Keratinocyte (primary cell): ENCODE data around the gene CDC42. TPM values are rescaled to one million over a fixed set of nuclear protein-coding genes. Genes with fewer than 3 reads are reported as not detected.
"Not testable (repeated sequence)": the region's sequence is repeated elsewhere in the genome, so short reads cannot be mapped to it uniquely, and the experiment has no call there.

Experiments
- DNase-seq: peaks from one replicate; pipeline ENCODE4 v3.0.0-alpha.2; 2011; ENCODE audit warnings: low read depth, missing footprints, low spot score
- FAIRE-seq: peaks from 2 replicates; lab custom pipeline; 2011; peaks lifted over from hg19 to GRCh38; lab: Jason Lieb, UNC
- H2AFZ ChIP-seq: 2 replicates; pipeline ENCODE4 v1.6.0; 2012; ENCODE audit warnings: low read length, control low read depth, inconsistent platforms; ENCODE audit not compliant: control insufficient read depth
- H3K27ac ChIP-seq: 2 replicates; pipeline ENCODE4 v1.5.1; 2011; ENCODE audit warnings: low read length; ENCODE audit not compliant: control insufficient read depth, insufficient read depth
- H3K27me3 ChIP-seq: 3 replicates; pipeline ENCODE4 v1.6.0; 2011; ENCODE audit warnings: low read length; ENCODE audit not compliant: control insufficient read depth, insufficient read depth; ENCODE audit errors: extremely low read depth
- H3K36me3 ChIP-seq, 2 experiments: 2 replicates in 1 of 2; 3 replicates in 1 of 2; pipeline ENCODE4 v1.5.1; 2011; ENCODE audit warnings: low read length in 2 of 2, mild to moderate bottlenecking in 1 of 2; ENCODE audit not compliant: control insufficient read depth in 2 of 2, insufficient read depth in 2 of 2; ENCODE audit errors: extremely low read depth in 1 of 2
- H3K4me1 ChIP-seq: 3 replicates; pipeline ENCODE4 v1.5.1; 2011; ENCODE audit warnings: low read length; ENCODE audit not compliant: control insufficient read depth, insufficient read depth; ENCODE audit errors: extremely low read depth
- H3K4me2 ChIP-seq: 3 replicates; pipeline ENCODE4 v1.6.0; 2011; ENCODE audit warnings: low read depth, low read length; ENCODE audit not compliant: control insufficient read depth, insufficient read depth; ENCODE audit errors: extremely low read depth
- H3K4me3 ChIP-seq, 3 experiments: fragments of 200-600 bp in 1 of 3; sonication (generic) in 1 of 3; 2 replicates in 2 of 3; 3 replicates in 1 of 3; pipeline ENCODE4 v1.5.1; 2011 to 2016; ENCODE audit warnings: low read length in 3 of 3, mild to moderate bottlenecking in 3 of 3, control low read depth in 2 of 3, inconsistent platforms in 1 of 3, low read depth in 1 of 3, mixed read lengths in 1 of 3, mixed run types in 1 of 3, moderate library complexity in 1 of 3; ENCODE audit not compliant: control insufficient read depth in 2 of 3, insufficient read depth in 2 of 3; ENCODE audit errors: extremely low read depth in 1 of 3
- H3K79me2 ChIP-seq: 2 replicates; pipeline ENCODE4 v1.6.0; 2012; ENCODE audit warnings: low read length; ENCODE audit not compliant: control insufficient read depth, insufficient read depth
- H3K9ac ChIP-seq: 3 replicates; pipeline ENCODE4 v1.6.0; 2011; ENCODE audit warnings: low read length; ENCODE audit not compliant: control insufficient read depth, insufficient read depth; ENCODE audit errors: extremely low read depth
- H3K9me1 ChIP-seq: 3 replicates; pipeline ENCODE4 v1.6.0; 2011; ENCODE audit warnings: low read length; ENCODE audit not compliant: control insufficient read depth, insufficient read depth; ENCODE audit errors: extremely low read depth
- H3K9me3 ChIP-seq: 2 replicates; pipeline ENCODE4 v1.5.1; 2012; ENCODE audit warnings: low read depth, low read length; ENCODE audit not compliant: control insufficient read depth
- H4K20me1 ChIP-seq: 3 replicates; pipeline ENCODE4 v1.6.0; 2011; ENCODE audit warnings: low read length; ENCODE audit not compliant: control insufficient read depth, insufficient read depth; ENCODE audit errors: extremely low read depth
- EZH2 ChIP-seq: IDR thresholded peaks from one replicate; pipeline ENCODE4 v1.6.1; 2012; ENCODE audit warnings: inconsistent platforms, mild to moderate bottlenecking, low read length, moderate library complexity
- dilution Hi-C: fragments of 300-500 bp; cut with MboI; formaldehyde crosslinking; loops from one replicate; pipeline ENCODE4 v1.7.0; 2020; ENCODE audit warnings: low sequenced_read_pairs; ENCODE audit not compliant: extremely low pct_ligation_motif_present
- polyA plus RNA-seq, 5 experiments: library from polyadenylated mRNA; depleted of rRNA in 3 of 5; stranded (reverse) in 3 of 5; stranded (forward) in 1 of 5; unstranded in 1 of 5; fragments of >200 nt; gene quantifications; 1 replicate in 1 of 5; 2 replicates in 3 of 5; 3 replicates in 1 of 5; pipeline versions ENCODE4 v1.2.1 to v1.2.3, GENCODE V29; 2011 to 2012; ENCODE audit warnings: missing spikeins in 2 of 5, low read depth in 1 of 5, low replicate concordance in 1 of 5
- TF ChIP-seq, protein P1 (sequence below), 3 experiments: IDR thresholded peaks in 1 of 3; conservative IDR thresholded peaks in 1 of 3; optimal IDR thresholded peaks in 1 of 3; 2 replicates in 2 of 3; 3 replicates in 1 of 3; pipeline versions ENCODE3 to v1.5.1; 2011; ENCODE audit warnings: low read length in 3 of 3, mild to moderate bottlenecking in 3 of 3, moderate library complexity in 2 of 3, control low read depth in 1 of 3, inconsistent platforms in 1 of 3; ENCODE audit not compliant: insufficient read depth in 2 of 3; ENCODE audit errors: extremely low read depth in 1 of 3

Gene CDC42
- polyA plus RNA-seq, 1 donor (not counting 4 experiments of a cell fraction or from before 2014, with no cell fraction given), result 499 TPM

DNA sequence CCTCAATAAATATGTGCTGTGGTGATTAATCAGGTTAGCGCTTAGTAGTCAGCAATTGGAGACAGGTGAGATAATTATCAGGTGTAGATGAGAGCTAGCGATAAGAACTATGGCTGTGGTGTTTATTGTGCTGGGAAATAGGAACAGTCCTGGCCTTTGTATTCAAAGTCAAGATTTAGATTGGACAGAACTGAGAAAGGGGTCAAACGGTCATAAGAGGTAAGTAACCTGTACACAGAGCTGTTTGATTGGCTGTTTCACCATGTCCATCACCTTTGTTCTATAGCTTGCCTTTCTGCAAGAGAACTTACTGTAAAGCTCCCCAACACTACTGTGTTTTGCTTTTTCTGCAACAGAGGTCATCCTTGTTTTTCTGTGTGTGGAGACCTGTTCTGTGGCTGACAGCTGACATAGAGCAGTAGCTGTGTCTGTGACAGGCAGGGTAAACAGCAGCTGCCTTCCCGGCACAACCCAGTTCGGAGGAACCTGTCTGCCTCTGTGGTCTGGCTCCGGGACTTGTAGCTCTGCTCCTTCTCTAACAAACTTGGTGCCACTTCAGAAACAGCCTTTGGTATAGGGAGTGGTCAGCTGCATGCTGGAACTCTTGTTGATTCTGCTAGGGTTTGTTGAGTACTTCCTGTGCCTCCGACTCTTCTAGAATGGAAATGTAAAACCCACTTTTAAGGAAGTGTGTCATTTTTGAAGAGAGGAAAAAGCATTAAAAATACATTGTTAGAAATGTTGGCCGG lies 21.1 kb upstream of the CDC42 start:
- H3K27me3 ChIP-seq, result no peaks in the 10 kb centered on the region
- no peak overlapping the region for H3K9ac ChIP-seq
- H2AFZ ChIP-seq, result no peak overlapping the region
- FAIRE-seq (no peak), DNase-seq (no peak)
- no peak overlapping the region for H3K4me2 ChIP-seq
- dilution Hi-C loops, result no loop called here
- no peaks in the 10 kb centered on the region for H4K20me1 ChIP-seq
- H3K9me3 ChIP-seq, result no peaks in the 10 kb centered on the region
- H3K4me1 ChIP-seq, result peaks cover 2% of the 10 kb centered on the region
- no peak overlapping the region for H3K4me3 ChIP-seq
- TF ChIP-seq, protein P1, sequence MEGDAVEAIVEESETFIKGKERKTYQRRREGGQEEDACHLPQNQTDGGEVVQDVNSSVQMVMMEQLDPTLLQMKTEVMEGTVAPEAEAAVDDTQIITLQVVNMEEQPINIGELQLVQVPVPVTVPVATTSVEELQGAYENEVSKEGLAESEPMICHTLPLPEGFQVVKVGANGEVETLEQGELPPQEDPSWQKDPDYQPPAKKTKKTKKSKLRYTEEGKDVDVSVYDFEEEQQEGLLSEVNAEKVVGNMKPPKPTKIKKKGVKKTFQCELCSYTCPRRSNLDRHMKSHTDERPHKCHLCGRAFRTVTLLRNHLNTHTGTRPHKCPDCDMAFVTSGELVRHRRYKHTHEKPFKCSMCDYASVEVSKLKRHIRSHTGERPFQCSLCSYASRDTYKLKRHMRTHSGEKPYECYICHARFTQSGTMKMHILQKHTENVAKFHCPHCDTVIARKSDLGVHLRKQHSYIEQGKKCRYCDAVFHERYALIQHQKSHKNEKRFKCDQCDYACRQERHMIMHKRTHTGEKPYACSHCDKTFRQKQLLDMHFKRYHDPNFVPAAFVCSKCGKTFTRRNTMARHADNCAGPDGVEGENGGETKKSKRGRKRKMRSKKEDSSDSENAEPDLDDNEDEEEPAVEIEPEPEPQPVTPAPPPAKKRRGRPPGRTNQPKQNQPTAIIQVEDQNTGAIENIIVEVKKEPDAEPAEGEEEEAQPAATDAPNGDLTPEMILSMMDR (optimal IDR thresholded peaks at IDR 0.05 in 1 of 3, IDR thresholded peaks at IDR 0.05 in 1 of 3, conservative IDR thresholded peaks at IDR 0.05 in 1 of 3; ENCODE audit: extremely low read depth in 1 of 3, insufficient read depth in 2 of 3, low read length in 3 of 3), result no peak
- TF ChIP-seq EZH2, result no peak
- no peaks in the 10 kb centered on the region for H3K36me3 ChIP-seq
- no peak overlapping the region for H3K27ac ChIP-seq
- H3K9me1 ChIP-seq, result no peaks in the 10 kb centered on the region
- H3K79me2 ChIP-seq, result peaks cover under 1% of the 10 kb centered on the region

DNA sequence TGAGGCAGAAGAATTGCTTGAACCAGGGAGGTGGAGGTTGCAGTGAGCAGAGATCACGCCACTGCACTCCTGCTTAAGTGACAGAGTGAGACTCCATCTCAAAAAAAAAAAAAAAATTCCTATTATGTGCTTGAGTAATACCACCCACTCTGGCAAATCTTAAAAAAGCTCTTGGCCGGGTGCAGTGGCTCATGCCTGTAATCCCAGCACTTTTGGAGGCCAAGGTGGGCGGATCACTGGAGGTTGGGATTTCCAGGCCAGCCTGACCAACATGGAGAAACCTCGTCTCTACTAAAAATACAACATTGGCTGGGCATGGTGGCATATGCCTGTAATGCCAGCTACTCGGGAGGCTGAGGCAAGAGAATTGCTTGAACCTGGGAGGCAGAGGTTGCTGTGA lies 17.7 kb upstream of the CDC42 start:
- H3K79me2 ChIP-seq, H3K4me2 ChIP-seq, DNase-seq, H3K4me1 ChIP-seq, H3K27me3 ChIP-seq, dilution Hi-C loops, H2AFZ ChIP-seq, H3K4me3 ChIP-seq, H3K27ac ChIP-seq, FAIRE-seq, H3K9me1 ChIP-seq, H3K9me3 ChIP-seq, H3K9ac ChIP-seq, H3K36me3 ChIP-seq, H4K20me1 ChIP-seq: not testable (repeated sequence)

DNA sequence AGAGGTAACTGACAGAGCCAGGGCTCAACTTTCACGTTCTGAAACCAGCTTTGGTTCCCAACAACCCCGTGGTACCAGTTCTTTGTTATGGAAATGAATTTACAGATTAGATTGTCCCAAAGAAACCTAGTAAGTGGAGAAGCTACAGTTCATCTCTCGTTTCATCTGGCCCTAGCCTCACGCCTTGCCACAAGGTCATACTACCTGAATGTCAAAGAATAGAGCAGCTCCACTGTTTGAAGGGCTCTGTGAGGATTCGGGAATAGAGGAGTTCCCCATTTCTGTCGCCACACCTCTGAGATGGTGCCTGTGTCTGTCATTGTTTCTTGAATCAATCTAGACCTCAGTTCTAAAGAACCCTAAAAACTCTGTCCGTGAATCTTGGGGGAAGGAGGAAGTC lies 15.0 kb upstream of the CDC42 start:
- no peak overlapping the region for H3K9ac ChIP-seq
- H4K20me1 ChIP-seq, result no peaks in the 10 kb centered on the region
- peaks cover 24% of the 10 kb centered on the region for H3K4me1 ChIP-seq
- FAIRE-seq (no peak), DNase-seq (no peak)
- dilution Hi-C loops, result no loop called here
- H3K4me2 ChIP-seq, result no peak overlapping the region
- peak overlapping the region; percentile 62 for H2AFZ ChIP-seq
- no peaks in the 10 kb centered on the region for H3K9me3 ChIP-seq
- H3K27me3 ChIP-seq, result no peaks in the 10 kb centered on the region
- TF ChIP-seq, protein P1 (optimal IDR thresholded peaks at IDR 0.05 in 1 of 3, IDR thresholded peaks at IDR 0.05 in 1 of 3, conservative IDR thresholded peaks at IDR 0.05 in 1 of 3; ENCODE audit: extremely low read depth in 1 of 3, insufficient read depth in 2 of 3, low read length in 3 of 3), result no peak
- TF ChIP-seq EZH2, result no peak
- no peak overlapping the region for H3K27ac ChIP-seq
- H3K4me3 ChIP-seq, result no peak overlapping the region
- H3K36me3 ChIP-seq, result no peaks in the 10 kb centered on the region
- H3K9me1 ChIP-seq, result no peaks in the 10 kb centered on the region
- no peaks in the 10 kb centered on the region for H3K79me2 ChIP-seq
